Measurements from ENCODE around the gene GPR3.

Gene GPR3

GRCh38 chr1:27391511-27392095 is 819 bp upstream of the GPR3 start:
- TF ChIP-seq, protein P1, sequence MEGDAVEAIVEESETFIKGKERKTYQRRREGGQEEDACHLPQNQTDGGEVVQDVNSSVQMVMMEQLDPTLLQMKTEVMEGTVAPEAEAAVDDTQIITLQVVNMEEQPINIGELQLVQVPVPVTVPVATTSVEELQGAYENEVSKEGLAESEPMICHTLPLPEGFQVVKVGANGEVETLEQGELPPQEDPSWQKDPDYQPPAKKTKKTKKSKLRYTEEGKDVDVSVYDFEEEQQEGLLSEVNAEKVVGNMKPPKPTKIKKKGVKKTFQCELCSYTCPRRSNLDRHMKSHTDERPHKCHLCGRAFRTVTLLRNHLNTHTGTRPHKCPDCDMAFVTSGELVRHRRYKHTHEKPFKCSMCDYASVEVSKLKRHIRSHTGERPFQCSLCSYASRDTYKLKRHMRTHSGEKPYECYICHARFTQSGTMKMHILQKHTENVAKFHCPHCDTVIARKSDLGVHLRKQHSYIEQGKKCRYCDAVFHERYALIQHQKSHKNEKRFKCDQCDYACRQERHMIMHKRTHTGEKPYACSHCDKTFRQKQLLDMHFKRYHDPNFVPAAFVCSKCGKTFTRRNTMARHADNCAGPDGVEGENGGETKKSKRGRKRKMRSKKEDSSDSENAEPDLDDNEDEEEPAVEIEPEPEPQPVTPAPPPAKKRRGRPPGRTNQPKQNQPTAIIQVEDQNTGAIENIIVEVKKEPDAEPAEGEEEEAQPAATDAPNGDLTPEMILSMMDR (IDR thresholded peaks at IDR 0.05), result no peak

GRCh38 chr1:27392778-27393635 is 585 bp downstream of the GPR3 start:
- TF ChIP-seq, protein P1 (IDR thresholded peaks at IDR 0.05), result no peak

GRCh38 chr1:27393641-27394281 is 1.3 kb downstream of the GPR3 start:
- TF ChIP-seq, protein P1 (IDR thresholded peaks at IDR 0.05), result no peak

DNA sequence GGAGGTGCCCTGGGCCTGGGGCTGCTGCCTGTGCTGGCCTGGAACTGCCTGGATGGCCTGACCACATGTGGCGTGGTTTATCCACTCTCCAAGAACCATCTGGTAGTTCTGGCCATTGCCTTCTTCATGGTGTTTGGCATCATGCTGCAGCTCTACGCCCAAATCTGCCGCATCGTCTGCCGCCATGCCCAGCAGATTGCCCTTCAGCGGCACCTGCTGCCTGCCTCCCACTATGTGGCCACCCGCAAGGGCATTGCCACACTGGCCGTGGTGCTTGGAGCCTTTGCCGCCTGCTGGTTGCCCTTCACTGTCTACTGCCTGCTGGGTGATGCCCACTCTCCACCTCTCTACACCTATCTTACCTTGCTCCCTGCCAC is 1.8 kb downstream of the GPR3 start:
- TF ChIP-seq, protein P1 (IDR thresholded peaks at IDR 0.05), result no peak

- TF ChIP-seq, protein P1 (IDR thresholded peaks at IDR 0.05), result no peak
Observed at GRCh38 chr1:27394925-27395324, 2.5 kb downstream of the GPR3 start.

- TF ChIP-seq, protein P1 (IDR thresholded peaks at IDR 0.05), result peak; percentile 96
Observed at GRCh38 chr1:27395441-27396195, 3.2 kb downstream of the GPR3 start.

DNA sequence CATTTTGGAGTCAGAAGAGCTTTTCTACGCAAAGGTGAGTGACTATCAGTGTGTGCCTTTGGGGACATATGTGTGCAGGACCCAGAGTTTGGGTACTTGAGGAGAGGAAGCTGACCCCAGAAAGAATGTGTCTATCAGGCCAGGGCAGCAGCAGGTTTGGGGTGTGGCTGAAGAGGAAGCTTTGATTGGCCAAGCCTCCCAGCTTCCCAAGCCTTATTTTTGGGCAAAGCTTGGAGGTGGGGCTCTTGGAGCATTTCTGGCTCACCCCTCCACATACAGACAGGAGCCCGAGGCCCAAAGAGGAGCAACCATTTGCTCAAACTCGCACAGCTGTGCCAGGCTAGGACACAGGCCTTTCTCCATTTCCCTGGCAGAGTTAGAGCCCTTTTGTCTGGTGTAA is 4.7 kb downstream of the GPR3 start:
- TF ChIP-seq, protein P1 (IDR thresholded peaks at IDR 0.05), result no peak
